Measurements from ENCODE around the gene PKNOX2.

DNA sequence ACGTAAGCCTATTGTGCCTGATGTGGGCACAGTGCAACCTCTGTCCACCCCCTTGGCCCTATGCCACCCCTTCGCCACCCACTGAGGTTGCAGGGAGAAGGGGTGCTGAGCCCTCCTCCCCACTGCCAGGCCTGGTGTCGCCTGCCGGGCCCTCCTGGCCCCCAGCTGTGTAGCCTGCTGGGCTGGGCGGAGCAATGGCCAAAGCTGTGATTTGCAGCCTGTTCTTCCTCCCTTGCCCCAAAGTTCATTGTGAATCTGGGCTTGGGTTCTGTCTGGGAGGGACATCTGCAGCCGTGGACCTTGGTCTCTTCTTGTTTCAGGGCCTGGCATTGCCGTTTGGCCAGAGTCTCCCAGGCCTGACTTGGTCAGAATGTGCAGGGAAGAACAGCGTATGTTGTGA is 121.9 kb downstream of the PKNOX2 start:
- no peak for TF ChIP-seq EP300 (IDR thresholded peaks at IDR 0.05)
- TF ChIP-seq POLR2A (IDR thresholded peaks at IDR 0.05), result no peak
- TF ChIP-seq, protein P1, sequence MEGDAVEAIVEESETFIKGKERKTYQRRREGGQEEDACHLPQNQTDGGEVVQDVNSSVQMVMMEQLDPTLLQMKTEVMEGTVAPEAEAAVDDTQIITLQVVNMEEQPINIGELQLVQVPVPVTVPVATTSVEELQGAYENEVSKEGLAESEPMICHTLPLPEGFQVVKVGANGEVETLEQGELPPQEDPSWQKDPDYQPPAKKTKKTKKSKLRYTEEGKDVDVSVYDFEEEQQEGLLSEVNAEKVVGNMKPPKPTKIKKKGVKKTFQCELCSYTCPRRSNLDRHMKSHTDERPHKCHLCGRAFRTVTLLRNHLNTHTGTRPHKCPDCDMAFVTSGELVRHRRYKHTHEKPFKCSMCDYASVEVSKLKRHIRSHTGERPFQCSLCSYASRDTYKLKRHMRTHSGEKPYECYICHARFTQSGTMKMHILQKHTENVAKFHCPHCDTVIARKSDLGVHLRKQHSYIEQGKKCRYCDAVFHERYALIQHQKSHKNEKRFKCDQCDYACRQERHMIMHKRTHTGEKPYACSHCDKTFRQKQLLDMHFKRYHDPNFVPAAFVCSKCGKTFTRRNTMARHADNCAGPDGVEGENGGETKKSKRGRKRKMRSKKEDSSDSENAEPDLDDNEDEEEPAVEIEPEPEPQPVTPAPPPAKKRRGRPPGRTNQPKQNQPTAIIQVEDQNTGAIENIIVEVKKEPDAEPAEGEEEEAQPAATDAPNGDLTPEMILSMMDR (IDR thresholded peaks at IDR 0.05), result no peak

Measured in sigmoid colon (tissue), 4 donors.